Measurements from ENCODE around the gene KMT2A. TPM values are rescaled to one million over a fixed set of nuclear protein-coding genes. Genes with fewer than 3 reads are reported as not detected.

KMT2A gene
- total RNA-seq (2022; extraction: Qiagen RNA extraction; ENCODE audit: low read depth), result 10.5 to 18.8 TPM (median 13.5 TPM) in 5 replicates

GRCh38 chr11:118435893-118436624 is at the start of gene KMT2A:
Gene KMT2A (plus strand): TSS chr11:118436492. CDS start chr11:118436513, 21 bp downstream.

GRCh38 chr11:118401151-118401879 is 35.0 kb upstream of the KMT2A start, which contains the start of gene ATP5MG:
Gene ATP5MG (plus strand): TSS chr11:118401606. CDS start chr11:118401666, 60 bp downstream.

GRCh38 chr11:118527109-118527508 is 90.8 kb downstream of the KMT2A start, which contains the start of gene TTC36:
Gene TTC36 (plus strand): TSS chr11:118527474. CDS start chr11:118527495, 21 bp downstream.

GRCh38 chr11:118530683-118531596 is 94.6 kb downstream of the KMT2A start, which contains the start of gene TMEM25:
Gene TMEM25 (plus strand): TSS chr11:118531192. CDS start chr11:118531802, 610 bp downstream.

GRCh38 chr11:118572061-118572980 is 136.0 kb downstream of the KMT2A start, which contains the start of gene ARCN1:
Gene ARCN1 (plus strand): TSS chr11:118572409. CDS start chr11:118572548, 139 bp downstream.

Other genes starting within 250 kb of the KMT2A start
- gene JAML, start 211.5 kb upstream of the KMT2A start, total RNA-seq (2022; extraction: Qiagen RNA extraction; ENCODE audit: low read depth), result not detected in 5 replicates
- 0.23 to 0.60 TPM (median 0.38 TPM) in 5 replicates for gene MPZL3, start 184.1 kb upstream of the KMT2A start, total RNA-seq (2022; extraction: Qiagen RNA extraction; ENCODE audit: low read depth)
- gene MPZL2, start 172.2 kb upstream of the KMT2A start, total RNA-seq (2022; extraction: Qiagen RNA extraction; ENCODE audit: low read depth), result not detected in 5 replicates
- not detected in 5 replicates for gene CD3E, start 131.8 kb upstream of the KMT2A start, total RNA-seq (2022; extraction: Qiagen RNA extraction; ENCODE audit: low read depth)
- gene CD3D, start 93.8 kb upstream of the KMT2A start, total RNA-seq (2022; extraction: Qiagen RNA extraction; ENCODE audit: low read depth), result not detected in 5 replicates
- not detected in 5 replicates for gene CD3G, start 92.1 kb upstream of the KMT2A start, total RNA-seq (2022; extraction: Qiagen RNA extraction; ENCODE audit: low read depth)
- 9.1 to 12.4 TPM (median 10.2 TPM) in 5 replicates for gene UBE4A, start 76.9 kb upstream of the KMT2A start, total RNA-seq (2022; extraction: Qiagen RNA extraction; ENCODE audit: low read depth)
- 161 to 221 TPM (median 192 TPM) in 5 replicates for gene ATP5MG, start 34.9 kb upstream of the KMT2A start, total RNA-seq (2022; extraction: Qiagen RNA extraction; ENCODE audit: low read depth)
- gene TTC36, start 91.0 kb downstream of the KMT2A start, total RNA-seq (2022; extraction: Qiagen RNA extraction; ENCODE audit: low read depth), result 0.16 TPM in 1 of 5 replicates, not detected in the others
- gene TMEM25, start 94.7 kb downstream of the KMT2A start, total RNA-seq (2022; extraction: Qiagen RNA extraction; ENCODE audit: low read depth), result 0.24 to 0.64 TPM (median 0.48 TPM) in 5 replicates
- 17.2 to 18.9 TPM (median 17.4 TPM) in 5 replicates for gene IFT46, start 129.4 kb downstream of the KMT2A start, total RNA-seq (2022; extraction: Qiagen RNA extraction; ENCODE audit: low read depth)
- 87.1 to 102 TPM (median 93.0 TPM) in 5 replicates for gene ARCN1, start 135.9 kb downstream of the KMT2A start, total RNA-seq (2022; extraction: Qiagen RNA extraction; ENCODE audit: low read depth)
- 9.0 to 11.4 TPM (median 10.1 TPM) in 5 replicates for gene PHLDB1, start 171.1 kb downstream of the KMT2A start, total RNA-seq (2022; extraction: Qiagen RNA extraction; ENCODE audit: low read depth)
- gene TREH, start 243.2 kb downstream of the KMT2A start, total RNA-seq (2022; extraction: Qiagen RNA extraction; ENCODE audit: low read depth), result not detected in 5 replicates